OCI-LY1 (cell line): ENCODE data around the gene SDR42E1.

Experiments used
- H2AFZ ChIP-seq: fragments of 200-600 bp; sonication (generic), shearing (Covaris generic); 2 replicates; pipeline ENCODE4 v1.6.0; 2014; ENCODE audit warnings: antibody characterized with exemption, mild to moderate bottlenecking, low read length
- H3F3A ChIP-seq: fragments of 200-600 bp; sonication (generic), shearing (Covaris generic); 2 replicates; pipeline ENCODE4 v1.6.0; 2014; ENCODE audit warnings: mild to moderate bottlenecking, antibody characterized with exemption, low read length, moderate library complexity; ENCODE audit not compliant: insufficient read depth
- H3K27ac ChIP-seq: fragments of 200-600 bp; sonication (generic); 2 replicates; pipeline ENCODE4 v1.5.1; 2014; ENCODE audit warnings: low read length, mixed run types, mild to moderate bottlenecking, low read depth; ENCODE audit not compliant: poor library complexity, severe bottlenecking
- H3K27me3 ChIP-seq: fragments of 200-600 bp; sonication (generic); 2 replicates; pipeline ENCODE4 v1.6.0; 2014; ENCODE audit warnings: antibody characterized with exemption, mild to moderate bottlenecking, low read length, moderate library complexity; ENCODE audit not compliant: insufficient read depth
- H3K36me3 ChIP-seq: fragments of 200-600 bp; sonication (generic); 2 replicates; pipeline ENCODE4 v1.6.1; 2014; ENCODE audit warnings: mild to moderate bottlenecking, antibody characterized with exemption, low read length, moderate library complexity, mixed read lengths; ENCODE audit not compliant: insufficient read depth
- H3K4me1 ChIP-seq: fragments of 200-600 bp; sonication (generic); 2 replicates; pipeline ENCODE4 v1.5.1; 2014; ENCODE audit warnings: mild to moderate bottlenecking, low read length, moderate library complexity; ENCODE audit not compliant: insufficient read depth, severe bottlenecking
- H3K4me2 ChIP-seq: fragments of 200-600 bp; sonication (generic), shearing (Covaris generic); 2 replicates; pipeline ENCODE4 v1.6.1; 2014; ENCODE audit warnings: low read length
- H3K4me3 ChIP-seq: fragments of 200-600 bp; sonication (generic); 2 replicates; pipeline ENCODE4 v1.5.1; 2014; ENCODE audit warnings: low read length, low read depth, mild to moderate bottlenecking, mixed read lengths; ENCODE audit not compliant: poor library complexity, severe bottlenecking
- H3K79me2 ChIP-seq: fragments of 200-600 bp; shearing (Covaris generic); 2 replicates; pipeline ENCODE4 v1.6.1; 2016; ENCODE audit warnings: mixed run types, low read length, mixed read lengths; ENCODE audit not compliant: insufficient read depth
- H3K9ac ChIP-seq: fragments of 200-600 bp; sonication (generic), shearing (Covaris generic); 2 replicates; pipeline ENCODE4 v1.6.1; 2014; ENCODE audit warnings: mild to moderate bottlenecking, low read length, mixed read lengths
- H3K9me2 ChIP-seq: fragments of 200-600 bp; sonication (generic), shearing (Covaris generic); 2 replicates; pipeline ENCODE4 v1.6.1; 2014; ENCODE audit warnings: low read depth, mild to moderate bottlenecking, low read length, mixed read lengths
- H3K9me3 ChIP-seq: fragments of 200-600 bp; shearing (Covaris generic); 2 replicates; pipeline ENCODE4 v1.6.1; 2014; ENCODE audit warnings: low read length, mixed read lengths
- H4K20me1 ChIP-seq: fragments of 200-600 bp; sonication (generic), shearing (Covaris generic); 2 replicates; pipeline ENCODE4 v1.6.0; 2016; ENCODE audit warnings: mild to moderate bottlenecking, low read length; ENCODE audit not compliant: insufficient read depth
- EZH2 ChIP-seq: fragments of 200-600 bp; sonication (generic), shearing (Covaris generic); IDR thresholded peaks from 2 replicates; pipeline ENCODE4 v1.8.0; 2017; ENCODE audit warnings: borderline replicate concordance, mixed run types, mild to moderate bottlenecking, antibody characterized with exemption, low read length, moderate library complexity, mixed read lengths
- TF ChIP-seq, protein P1 (sequence below): fragments of 200-600 bp; sonication (generic), shearing (Covaris generic); IDR thresholded peaks from 2 replicates; pipeline ENCODE4 v1.5.1; 2017; ENCODE audit warnings: mild to moderate bottlenecking, antibody characterized with exemption, low read length, moderate library complexity, mixed read lengths

Gene SDR42E1

GRCh38 chr16:82033683-82034300 lies 22.5 kb upstream of the SDR42E1 start:
- Histone ChIP-seq H3K79me2 (no peaks in the 10 kb centered on the region), H3K27me3 (no peaks in the 10 kb centered on the region), H3K9me2 (no peaks in the 10 kb centered on the region), H3K9me3 (no peaks in the 10 kb centered on the region), H2AFZ (no peak overlapping the region), H3K4me3 (no peak overlapping the region), H3K9ac (no peak overlapping the region), H3K27ac (no peak overlapping the region), H3K4me2 (no peak overlapping the region), H3K36me3 (no peaks in the 10 kb centered on the region), H3F3A (no peaks in the 10 kb centered on the region), H4K20me1 (no peaks in the 10 kb centered on the region), H3K4me1 (no peaks in the 10 kb centered on the region)
- no peak for TF ChIP-seq EZH2
- TF ChIP-seq, protein P1, sequence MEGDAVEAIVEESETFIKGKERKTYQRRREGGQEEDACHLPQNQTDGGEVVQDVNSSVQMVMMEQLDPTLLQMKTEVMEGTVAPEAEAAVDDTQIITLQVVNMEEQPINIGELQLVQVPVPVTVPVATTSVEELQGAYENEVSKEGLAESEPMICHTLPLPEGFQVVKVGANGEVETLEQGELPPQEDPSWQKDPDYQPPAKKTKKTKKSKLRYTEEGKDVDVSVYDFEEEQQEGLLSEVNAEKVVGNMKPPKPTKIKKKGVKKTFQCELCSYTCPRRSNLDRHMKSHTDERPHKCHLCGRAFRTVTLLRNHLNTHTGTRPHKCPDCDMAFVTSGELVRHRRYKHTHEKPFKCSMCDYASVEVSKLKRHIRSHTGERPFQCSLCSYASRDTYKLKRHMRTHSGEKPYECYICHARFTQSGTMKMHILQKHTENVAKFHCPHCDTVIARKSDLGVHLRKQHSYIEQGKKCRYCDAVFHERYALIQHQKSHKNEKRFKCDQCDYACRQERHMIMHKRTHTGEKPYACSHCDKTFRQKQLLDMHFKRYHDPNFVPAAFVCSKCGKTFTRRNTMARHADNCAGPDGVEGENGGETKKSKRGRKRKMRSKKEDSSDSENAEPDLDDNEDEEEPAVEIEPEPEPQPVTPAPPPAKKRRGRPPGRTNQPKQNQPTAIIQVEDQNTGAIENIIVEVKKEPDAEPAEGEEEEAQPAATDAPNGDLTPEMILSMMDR, result no peak

DNA sequence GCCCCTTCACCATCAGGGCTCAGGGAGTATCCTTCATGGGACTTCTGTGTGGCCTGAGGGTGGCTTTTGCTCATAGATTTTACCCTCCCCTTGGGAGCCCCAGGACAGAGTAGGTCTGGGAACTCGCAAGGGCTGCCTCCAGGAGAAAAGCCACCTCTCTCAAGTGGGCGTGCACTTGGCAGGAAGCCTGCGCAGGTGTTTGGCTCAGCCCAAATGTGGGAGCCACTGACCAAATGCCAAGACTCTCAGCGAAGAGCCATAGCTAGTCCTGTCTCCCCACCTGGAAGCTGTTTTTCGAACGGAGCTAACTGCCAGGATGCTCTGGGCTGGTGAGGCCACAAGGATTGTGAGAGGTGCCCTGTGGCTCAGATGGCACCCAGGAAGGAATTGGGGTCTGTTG lies 21.7 kb upstream of the SDR42E1 start:
- no peaks in the 10 kb centered on the region for H3K9me3 ChIP-seq
- no peaks in the 10 kb centered on the region for H3K9me2 ChIP-seq
- no peaks in the 10 kb centered on the region for H3K36me3 ChIP-seq
- H3K79me2 ChIP-seq, result no peaks in the 10 kb centered on the region
- no peak overlapping the region for H3K4me2 ChIP-seq
- H3K9ac ChIP-seq, result no peak overlapping the region
- TF ChIP-seq, protein P1, result no peak
- no peak for TF ChIP-seq EZH2
- no peak overlapping the region for H3K4me3 ChIP-seq
- H4K20me1 ChIP-seq, result no peaks in the 10 kb centered on the region
- no peaks in the 10 kb centered on the region for H3K4me1 ChIP-seq
- H3K27ac ChIP-seq, result no peak overlapping the region
- no peak overlapping the region for H2AFZ ChIP-seq
- no peaks in the 10 kb centered on the region for H3K27me3 ChIP-seq
- H3F3A ChIP-seq, result no peaks in the 10 kb centered on the region

DNA sequence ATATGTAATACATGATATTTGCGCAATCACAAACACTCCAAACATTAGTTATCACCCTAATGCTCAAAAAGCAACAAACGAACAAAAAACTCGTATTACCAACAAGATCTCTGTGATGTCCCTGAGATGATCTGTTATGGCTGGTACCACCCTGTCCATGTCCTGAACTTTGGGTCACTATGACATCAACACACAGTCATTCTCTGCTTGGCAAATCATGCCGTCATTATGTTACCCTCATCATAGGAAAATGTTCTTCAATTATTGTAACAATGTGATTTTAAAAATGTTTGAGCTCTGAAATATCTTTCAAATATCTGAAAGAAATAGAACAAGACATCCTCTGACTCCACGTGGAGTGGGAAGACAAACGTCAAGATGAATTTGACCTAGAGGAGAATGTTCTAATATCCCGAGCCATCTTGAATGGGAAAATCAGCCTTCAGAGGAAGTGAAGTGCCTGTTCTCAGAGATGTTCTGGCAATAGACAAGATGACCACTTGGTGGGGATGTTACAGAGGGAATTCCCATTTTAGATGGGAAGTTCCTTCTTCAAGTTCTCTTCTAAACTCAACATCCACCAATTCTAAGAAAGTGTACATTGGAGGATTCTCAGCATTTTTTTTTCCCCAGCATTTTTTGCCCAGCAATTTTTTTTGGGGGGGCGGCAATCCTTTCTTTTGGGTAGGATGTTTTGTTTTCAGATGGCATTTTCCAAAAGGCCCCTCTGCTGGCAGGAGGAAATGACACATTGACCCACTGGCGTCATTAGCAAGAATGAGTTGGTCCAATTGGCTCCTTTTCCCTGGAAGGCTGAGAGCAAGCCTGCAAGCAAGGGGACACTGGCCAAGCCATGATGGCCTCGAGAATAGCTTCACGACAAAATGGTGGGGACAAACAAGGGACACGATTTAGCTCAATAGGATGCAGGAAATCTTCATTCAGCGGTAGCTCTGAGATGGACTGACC lies 20.1 kb upstream of the SDR42E1 start:
- Histone ChIP-seq H3K4me1 (no peaks in the 10 kb centered on the region), H3K9me2 (no peaks in the 10 kb centered on the region), H3F3A (no peaks in the 10 kb centered on the region), H3K4me2 (no peak overlapping the region), H4K20me1 (no peaks in the 10 kb centered on the region), H3K4me3 (no peak overlapping the region), H3K9ac (no peak overlapping the region), H3K27ac (no peak overlapping the region), H3K36me3 (no peaks in the 10 kb centered on the region), H2AFZ (no peak overlapping the region), H3K79me2 (no peaks in the 10 kb centered on the region), H3K27me3 (no peaks in the 10 kb centered on the region), H3K9me3 (no peaks in the 10 kb centered on the region)
- TF ChIP-seq, protein P1, result peak; percentile 35; the same call in 1 of the 2 replicates
- no peak for TF ChIP-seq EZH2
